Bladder microvascular endothelial cell (primary cell): ENCODE measurements around the gene GALNT17. TPM values are rescaled to one million over a fixed set of nuclear protein-coding genes. Genes with fewer than 3 reads are reported as not detected.

Experiments used
- total RNA-seq: library from RNA; depleted of rRNA; stranded (reverse); fragments of >200 nt; gene quantifications from 2 replicates; pipeline ENCODE4 v1.2.3, GENCODE V29; 2014

GALNT17 gene
- total RNA-seq: not detected in 2 replicates

GRCh38 chr7:71132127-71132376 is at the start of gene GALNT17:
TSS of gene GALNT17 (plus strand) at chr7:71132144.

